ENCODE measurements around the gene ARID3A.
"Not testable (repeated sequence)": the region's sequence is repeated elsewhere in the genome, so short reads cannot be mapped to it uniquely, and the experiment has no call there.

- TF ChIP-seq CTCF (conservative IDR thresholded peaks at IDR 0.05); ZFX (IDR thresholded peaks at IDR 0.05): not testable (repeated sequence)
These were observed 99.2 kb downstream of the ARID3A start for GRCh38 chr19:1025080-1025479.
